ENCODE results near the gene RBMS3.

The RBMS3 gene

DNA sequence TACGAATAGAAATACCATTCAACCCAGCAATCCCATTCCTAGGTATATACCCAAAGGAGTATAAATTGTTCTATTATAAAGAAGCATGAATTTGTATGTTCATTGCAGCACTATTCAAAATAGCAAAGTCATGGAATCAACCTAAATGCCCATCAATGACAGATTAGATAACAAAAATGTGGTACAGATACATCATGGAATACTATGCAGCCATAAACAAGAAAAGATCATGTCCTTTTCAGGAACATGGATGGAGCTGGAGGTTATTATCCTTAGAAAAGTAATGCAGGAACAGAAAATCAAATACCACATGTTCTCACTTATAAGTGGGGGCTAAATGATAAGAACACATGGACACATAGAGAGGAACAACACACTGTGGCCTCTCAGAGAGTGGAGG is 571.9 kb downstream of the RBMS3 start:
- no peak for DNase-seq

GRCh38 chr3:29853841-29854397 is 573.0 kb downstream of the RBMS3 start:
- no peak for DNase-seq

DNA sequence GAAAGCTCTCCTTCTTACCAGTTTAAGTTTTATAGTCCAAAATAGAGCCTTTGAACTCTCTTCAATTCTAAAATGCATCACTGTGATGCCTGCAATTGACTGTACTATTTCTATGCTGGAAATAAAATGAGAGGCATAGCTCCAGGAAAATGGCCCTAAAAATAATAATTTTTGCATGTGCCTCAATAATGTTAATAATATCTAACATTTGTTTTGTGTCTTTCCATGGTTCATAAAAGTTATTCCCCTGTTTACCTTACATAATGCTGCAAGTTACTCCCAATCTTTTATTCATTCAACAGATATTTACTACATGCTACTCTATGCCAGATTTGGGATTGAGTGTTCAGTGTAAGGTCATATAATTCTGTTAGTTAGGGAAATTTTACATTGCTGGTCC is 574.0 kb downstream of the RBMS3 start:
- DNase-seq, result no peak

GRCh38 chr3:29859726-29860270 is 578.9 kb downstream of the RBMS3 start:
- DNase-seq, result no peak

DNA sequence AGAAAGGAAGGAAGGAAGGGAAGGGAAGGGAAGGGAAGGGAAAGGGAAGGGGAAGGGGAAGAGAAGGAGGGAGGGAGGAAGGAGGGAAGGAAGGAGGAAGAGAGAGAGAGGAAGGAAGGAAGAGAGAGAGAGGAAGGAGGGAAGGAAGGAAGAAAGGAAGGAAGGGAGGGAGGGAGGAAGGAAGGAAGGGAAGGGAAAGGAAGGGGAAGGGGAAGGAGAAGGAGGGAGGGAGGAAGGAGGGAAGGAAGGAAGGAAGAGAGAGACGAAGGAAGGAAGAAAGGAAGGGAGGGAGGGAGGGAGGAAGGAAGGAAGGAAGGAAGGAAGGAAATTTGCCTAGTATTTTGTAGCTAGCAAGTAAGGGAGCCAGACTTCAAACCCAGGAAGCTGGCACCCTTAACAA is 583.9 kb downstream of the RBMS3 start:
- DNase-seq, result no peak

GRCh38 chr3:29868543-29869101 is 587.8 kb downstream of the RBMS3 start:
- DNase-seq, result no peak

DNA sequence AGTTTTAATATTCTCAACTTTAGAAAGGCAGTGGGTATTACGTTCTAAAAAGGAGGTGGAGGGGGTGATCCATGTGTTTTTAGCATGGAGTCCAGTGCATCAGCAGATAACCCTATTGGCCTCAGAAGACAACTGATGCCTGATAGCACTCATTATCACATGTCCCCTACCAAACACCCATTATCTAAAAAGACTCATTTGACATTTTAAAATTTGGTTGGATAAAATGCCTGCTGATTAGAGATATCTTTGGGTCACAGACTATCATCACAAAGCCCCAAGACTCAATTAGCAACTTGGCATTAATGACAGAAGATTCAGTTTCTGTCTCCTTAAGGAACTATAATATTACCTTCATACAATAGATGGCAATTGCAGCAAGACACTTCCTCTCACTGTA is 589.3 kb downstream of the RBMS3 start:
- no peak for DNase-seq

DNA sequence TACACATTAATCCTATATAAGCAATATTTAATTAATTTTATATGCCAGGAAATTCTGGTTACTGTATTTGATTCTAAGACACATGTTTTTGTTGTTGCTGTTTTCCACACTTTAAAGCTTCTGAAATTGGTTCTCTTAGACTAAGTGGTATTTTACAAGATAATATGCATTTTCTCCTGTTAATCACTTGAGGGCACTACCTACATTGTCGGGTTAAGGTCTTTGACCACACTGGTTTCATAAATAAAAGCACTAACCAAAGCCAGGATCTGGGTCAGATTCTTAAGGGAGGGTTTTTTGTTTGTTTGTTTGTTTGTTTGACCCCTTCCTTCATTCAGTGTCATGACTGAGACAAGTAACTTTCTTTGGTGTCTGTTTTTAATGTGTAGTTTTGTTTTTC is 590.2 kb downstream of the RBMS3 start:
- no peak for DNase-seq

- no peak for DNase-seq
These were observed 599.9 kb downstream of the RBMS3 start for GRCh38 chr3:29880809-29881208.

DNA sequence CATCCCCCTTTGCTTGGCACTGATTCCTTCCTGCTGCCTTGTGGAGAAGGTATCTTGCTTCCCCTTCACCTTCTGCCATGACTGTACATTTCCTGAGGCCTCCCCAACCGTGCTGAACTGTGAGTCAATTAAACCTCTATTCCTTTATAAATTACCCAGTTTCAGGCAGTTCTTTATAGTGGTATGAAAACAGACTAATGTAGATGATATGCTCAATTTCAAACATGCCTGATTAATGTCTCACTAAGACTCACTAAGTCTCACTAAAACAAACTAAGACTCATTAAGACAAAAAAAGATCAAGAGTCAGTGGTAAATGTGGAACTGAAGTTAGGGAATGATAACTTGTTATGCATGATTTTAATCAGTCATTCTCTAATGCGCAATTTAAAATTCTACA is 606.6 kb downstream of the RBMS3 start:
- DNase-seq, result no peak

DNA sequence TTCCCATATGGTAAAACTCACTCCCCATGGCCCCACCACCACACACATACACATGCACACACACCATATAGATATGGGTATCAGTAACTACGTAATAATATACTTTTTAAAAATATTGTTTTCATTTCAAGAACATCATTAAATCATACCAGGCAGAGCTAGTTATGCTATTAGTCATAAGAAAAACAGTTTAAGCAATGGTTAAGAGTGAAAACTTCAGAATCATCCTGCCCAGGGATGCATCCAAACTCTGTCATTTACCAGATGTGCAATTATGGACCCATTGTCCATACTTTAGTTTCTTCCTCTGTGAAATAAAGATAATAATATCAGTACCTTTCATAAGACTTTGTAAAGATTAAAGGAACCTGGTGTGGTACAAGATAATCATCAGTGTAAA is 608.3 kb downstream of the RBMS3 start:
- no peak for DNase-seq

DNA sequence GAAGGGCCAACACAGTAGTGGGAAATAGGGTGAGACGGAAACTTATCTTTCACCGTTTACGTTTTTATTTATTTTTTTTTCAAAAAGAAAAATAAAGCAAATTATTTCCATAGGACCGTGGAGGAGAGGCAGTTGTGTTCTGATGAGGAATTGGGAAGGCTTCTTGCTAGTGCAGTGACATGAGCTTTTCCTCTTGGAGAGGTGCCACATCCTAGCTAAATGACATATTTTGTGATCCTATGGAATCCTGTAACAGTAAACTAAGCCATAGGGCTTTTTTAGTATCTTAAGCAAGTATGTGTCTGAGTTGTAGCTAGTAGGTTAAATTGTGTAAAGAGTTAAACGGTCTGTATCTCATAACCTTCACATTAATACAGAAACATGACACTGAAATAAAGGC is 609.9 kb downstream of the RBMS3 start:
- no peak for DNase-seq

- no peak for DNase-seq
These were observed 612.2 kb downstream of the RBMS3 start for GRCh38 chr3:29892976-29893554.

DNA sequence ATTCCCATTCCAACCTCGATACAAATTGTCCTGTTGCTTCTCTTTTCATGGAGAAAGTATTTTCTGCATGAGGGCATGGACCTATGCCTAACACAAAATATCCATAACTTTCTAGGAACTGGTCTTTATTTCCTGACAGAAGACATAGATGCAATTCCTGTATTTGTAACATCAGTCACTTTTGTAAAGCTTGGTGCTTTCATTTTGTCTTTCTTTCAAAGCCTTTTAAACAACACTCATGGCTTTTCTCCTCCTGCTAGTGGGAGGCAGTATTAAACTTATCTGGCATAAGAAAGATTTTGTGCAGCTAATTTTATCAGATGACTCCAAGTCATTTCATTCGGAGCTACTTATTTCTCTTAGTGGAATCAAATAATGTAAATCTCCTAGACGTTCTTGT is 616.0 kb downstream of the RBMS3 start:
- no peak for DNase-seq

- DNase-seq, result no peak
These were observed 617.5 kb downstream of the RBMS3 start for GRCh38 chr3:29898171-29898965.

- no peak for DNase-seq
These were observed 618.1 kb downstream of the RBMS3 start for GRCh38 chr3:29899021-29899420.

GRCh38 chr3:29901097-29901496 is 620.2 kb downstream of the RBMS3 start:
- DNase-seq, result no peak

DNA sequence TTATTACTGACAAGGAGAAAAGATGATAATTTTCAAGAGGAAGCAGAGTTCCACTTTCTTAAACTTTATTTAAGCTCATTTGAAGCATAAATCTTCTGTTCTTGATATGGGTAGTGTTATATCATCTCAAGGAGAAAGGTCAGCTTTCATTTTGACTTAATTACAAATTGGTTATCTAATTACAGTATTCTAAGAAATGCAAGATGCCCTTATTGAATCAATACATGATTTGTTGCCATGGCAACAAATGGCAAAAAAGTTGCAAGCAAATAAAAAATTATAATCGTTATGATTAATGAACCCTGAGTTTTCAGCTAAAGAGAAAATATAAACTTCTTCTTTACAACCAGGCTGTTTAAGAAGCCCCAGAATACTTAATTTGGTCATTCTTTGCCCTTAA is 622.7 kb downstream of the RBMS3 start:
- no peak for DNase-seq

GRCh38 chr3:29906906-29907305 is 626.0 kb downstream of the RBMS3 start:
- DNase-seq, result no peak

DNA sequence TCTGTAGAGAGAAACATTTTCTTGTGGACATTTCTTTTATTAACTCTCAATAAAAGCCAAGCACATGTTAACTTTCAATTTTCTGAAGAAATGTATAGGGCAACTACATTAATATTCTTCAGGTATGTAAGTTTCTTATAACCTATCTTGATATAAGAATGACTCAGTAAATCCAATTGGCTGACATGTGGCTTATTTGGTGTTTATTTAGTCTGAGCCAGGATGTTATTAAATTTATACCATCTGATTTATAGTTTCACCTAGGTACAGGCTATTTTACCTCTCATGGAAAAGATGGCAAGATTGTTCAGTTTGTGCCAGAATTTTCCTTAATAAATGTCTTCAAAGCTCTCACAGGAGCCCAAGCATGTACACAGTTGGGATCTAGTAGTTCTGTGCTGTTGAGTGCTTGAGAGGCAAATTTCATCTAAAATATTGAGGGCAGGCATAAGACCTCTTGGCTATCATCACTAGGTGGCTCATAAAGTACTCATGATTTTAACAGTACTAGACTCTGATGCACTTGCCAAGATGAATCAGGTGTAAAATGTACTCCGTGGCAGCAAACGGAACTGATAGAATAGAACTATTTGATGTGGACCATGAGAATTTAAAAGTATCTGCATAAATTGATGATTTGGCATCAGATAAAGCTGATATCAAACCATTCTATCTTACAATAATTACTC is 631.9 kb downstream of the RBMS3 start:
- no peak for DNase-seq

GRCh38 chr3:29914861-29915524 is 634.1 kb downstream of the RBMS3 start:
- no peak for DNase-seq

GRCh38 chr3:29919571-29919970 is 638.7 kb downstream of the RBMS3 start:
- no peak for DNase-seq
